Esophagus squamous epithelium (tissue), 5 donors: ENCODE data around the gene RAPGEF4. TPM values are rescaled to one million over a fixed set of nuclear protein-coding genes. Genes with fewer than 3 reads are reported as not detected.

Source experiments
- DNase-seq: peaks from one replicate; lab custom pipeline; 2025; lab: John Stamatoyannopoulos, UW
- H3K27ac ChIP-seq, 4 donors: fragments of 200-600 bp; sonication (generic); one replicate each; pipeline ENCODE4 v1.5.1; 2016 to 2019; ENCODE audit warnings: mild to moderate bottlenecking in 1 of 4
- H3K27me3 ChIP-seq, 4 donors: fragments of 200-600 bp; sonication (generic); 1 replicate in 3 of 4; 2 replicates in 1 of 4; pipeline versions ENCODE4 v1.5.1 to v1.6.0; 2017 to 2021; ENCODE audit warnings: antibody characterized with exemption in 1 of 4
- H3K36me3 ChIP-seq, 3 donors: fragments of 200-600 bp; sonication (generic); one replicate each; pipeline ENCODE4 v1.5.1; 2016 to 2019
- H3K4me1 ChIP-seq, 3 donors: fragments of 200-600 bp; sonication (generic); one replicate each; pipeline ENCODE4 v1.5.1; 2017 to 2019
- H3K4me3 ChIP-seq, 4 donors: fragments of 200-600 bp; sonication (generic); 1 replicate in 3 of 4; 2 replicates in 1 of 4; pipeline ENCODE4 v1.5.1; 2016 to 2019; ENCODE audit warnings: mild to moderate bottlenecking in 2 of 4, moderate library complexity in 1 of 4
- H3K9me3 ChIP-seq, 3 donors: fragments of 200-600 bp; sonication (generic); one replicate each; pipeline ENCODE4 v1.5.1; 2016 to 2019
- POLR2A ChIP-seq, 4 donors: fragments of 450-650 bp; IDR thresholded peaks; one replicate each; pipeline ENCODE4 v1.6.1; 2017; ENCODE audit warnings: antibody characterized with exemption in 4 of 4, mild to moderate bottlenecking in 4 of 4, moderate library complexity in 3 of 4
- WGBS, 2 donors: methylation state at CpG; one replicate each; pipeline ENCODE4 v1.1.5; 2018; 5-methylcytosine and 5-hydroxymethylcytosine counted together
- intact Hi-C: fragments of 100-400 bp; cut with DNase I; formaldehyde crosslinking; loops from one replicate; pipeline ENCODE4 v1.15.0; 2022
- total RNA-seq, 4 donors: library from RNA; depleted of rRNA; stranded (reverse); fragments of >200 nt; gene quantifications; one replicate each; pipeline ENCODE4 v1.1.0, GENCODE V29; 2016
- TF ChIP-seq, protein P1 (sequence below), 6 experiments: fragments of 450-650 bp in 4 of 6; fragments of 200-600 bp in 2 of 6; sonication (generic) in 2 of 6; IDR thresholded peaks; one replicate each; pipeline ENCODE4 v1.5.1; 2016 to 2019; ENCODE audit warnings: antibody characterized with exemption in 6 of 6, mild to moderate bottlenecking in 4 of 6, moderate library complexity in 4 of 6
- donor health status: DM: yes; HTN: yes; CAD: no.

Gene RAPGEF4
- total RNA-seq, 4 donors from 2014 or later, result 2.6 to 11.1 (median 2.9) TPM

GRCh38 chr2:172955587-172955986, 219.9 kb downstream of the RAPGEF4 start:
- H3K27ac ChIP-seq, result no peak overlapping the region
- no peak overlapping the region for H3K4me3 ChIP-seq
- H3K4me1 ChIP-seq, result peaks cover 0 to 24% (median 0%) of the 10 kb centered on the region in 3 donors
- DNase-seq, result no peak
- H3K9me3 ChIP-seq, result no peaks in the 10 kb centered on the region
- 71 to 86% methylated on average over 7 to 11 of the region's 11 CpGs for WGBS, 2 donors
- intact Hi-C loops, result no loop called here
- no peaks in the 10 kb centered on the region for H3K27me3 ChIP-seq
- no peaks in the 10 kb centered on the region for H3K36me3 ChIP-seq
- TF ChIP-seq, protein P1, sequence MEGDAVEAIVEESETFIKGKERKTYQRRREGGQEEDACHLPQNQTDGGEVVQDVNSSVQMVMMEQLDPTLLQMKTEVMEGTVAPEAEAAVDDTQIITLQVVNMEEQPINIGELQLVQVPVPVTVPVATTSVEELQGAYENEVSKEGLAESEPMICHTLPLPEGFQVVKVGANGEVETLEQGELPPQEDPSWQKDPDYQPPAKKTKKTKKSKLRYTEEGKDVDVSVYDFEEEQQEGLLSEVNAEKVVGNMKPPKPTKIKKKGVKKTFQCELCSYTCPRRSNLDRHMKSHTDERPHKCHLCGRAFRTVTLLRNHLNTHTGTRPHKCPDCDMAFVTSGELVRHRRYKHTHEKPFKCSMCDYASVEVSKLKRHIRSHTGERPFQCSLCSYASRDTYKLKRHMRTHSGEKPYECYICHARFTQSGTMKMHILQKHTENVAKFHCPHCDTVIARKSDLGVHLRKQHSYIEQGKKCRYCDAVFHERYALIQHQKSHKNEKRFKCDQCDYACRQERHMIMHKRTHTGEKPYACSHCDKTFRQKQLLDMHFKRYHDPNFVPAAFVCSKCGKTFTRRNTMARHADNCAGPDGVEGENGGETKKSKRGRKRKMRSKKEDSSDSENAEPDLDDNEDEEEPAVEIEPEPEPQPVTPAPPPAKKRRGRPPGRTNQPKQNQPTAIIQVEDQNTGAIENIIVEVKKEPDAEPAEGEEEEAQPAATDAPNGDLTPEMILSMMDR (IDR thresholded peaks at IDR 0.05), result no peak

DNA sequence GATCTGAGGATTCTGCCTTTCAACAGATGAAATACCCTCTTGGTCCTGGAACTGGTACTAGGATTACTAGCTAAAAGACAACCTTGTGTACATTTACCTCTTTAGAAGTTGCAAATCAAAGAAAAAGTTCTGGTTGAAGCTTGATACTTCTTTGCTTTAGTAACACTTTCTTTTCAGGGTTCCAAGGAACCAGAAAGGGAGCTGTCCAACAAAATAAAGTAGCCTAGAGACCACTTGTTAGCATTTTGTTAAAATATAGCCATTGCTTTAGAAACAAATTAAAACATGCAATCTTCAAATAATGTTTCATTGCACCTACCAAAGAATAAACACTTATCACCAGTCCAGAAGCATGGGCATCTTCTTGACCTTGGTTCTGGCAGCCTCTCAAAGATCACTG, 222.1 kb downstream of the RAPGEF4 start:
- intact Hi-C loops, result no loop called here
- no peak overlapping the region for H3K27ac ChIP-seq
- no peak for TF ChIP-seq POLR2A (IDR thresholded peaks at IDR 0.05)
- TF ChIP-seq, protein P1 (IDR thresholded peaks at IDR 0.05), result no peak
- no peaks in the 10 kb centered on the region for H3K27me3 ChIP-seq
- no peaks in the 10 kb centered on the region for H3K36me3 ChIP-seq
- no peaks in the 10 kb centered on the region for H3K9me3 ChIP-seq
- peaks cover 0 to 28% (median 0%) of the 10 kb centered on the region in 3 donors for H3K4me1 ChIP-seq
- no peak overlapping the region for H3K4me3 ChIP-seq
- no peak for DNase-seq

DNA sequence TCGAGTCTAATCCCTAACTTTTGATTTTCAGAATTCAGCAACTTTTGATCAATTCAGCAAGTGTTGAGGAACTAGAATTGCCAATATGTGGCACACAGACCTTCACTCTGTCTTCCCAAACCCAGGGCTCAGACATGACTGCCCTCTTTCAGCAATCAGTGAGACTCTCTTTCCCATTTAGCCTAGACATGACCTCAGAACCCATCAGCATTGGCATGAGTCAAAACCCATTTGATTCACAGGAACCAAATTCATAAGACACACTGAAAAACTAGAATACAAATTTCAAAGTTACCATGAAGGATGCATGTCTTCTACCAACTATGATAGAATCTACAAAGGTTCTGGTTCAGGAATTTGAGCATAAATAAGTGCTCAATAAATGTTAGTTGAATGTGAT, 226.4 kb downstream of the RAPGEF4 start:
- H3K36me3 ChIP-seq, result no peaks in the 10 kb centered on the region
- 79 to 89% methylated on average over 1 of the region's 1 CpG for WGBS, 2 donors
- intact Hi-C loops, result no loop called here

GRCh38 chr2:172962824-172963223, 227.2 kb downstream of the RAPGEF4 start:
- no peak for DNase-seq
- WGBS, 2 donors, result 30 to 42% methylated on average over 2 of the region's 2 CpGs
- Histone ChIP-seq H3K9me3 (no peaks in the 10 kb centered on the region), H3K36me3 (no peaks in the 10 kb centered on the region), H3K27ac (peak overlapping the region in 1 of 4 donors; percentile 12), H3K4me3 (no peak overlapping the region), H3K27me3 (no peaks in the 10 kb centered on the region), H3K4me1 (peaks cover 0 to 21% (median 7%) of the 10 kb centered on the region in 3 donors)
- TF ChIP-seq, protein P1 (IDR thresholded peaks at IDR 0.05), result no peak
- no peak for TF ChIP-seq POLR2A (IDR thresholded peaks at IDR 0.05)
- intact Hi-C loops, result no loop called here

More for the DNA sequence above, 226.4 kb downstream of the RAPGEF4 start:
- no peak overlapping the region for H3K4me3 ChIP-seq
- no peaks in the 10 kb centered on the region for H3K9me3 ChIP-seq
- no peaks in the 10 kb centered on the region for H3K27me3 ChIP-seq
- DNase-seq, result no peak
- TF ChIP-seq, protein P1 (IDR thresholded peaks at IDR 0.05), result no peak
- TF ChIP-seq POLR2A (IDR thresholded peaks at IDR 0.05), result no peak
- no peak overlapping the region for H3K27ac ChIP-seq
- H3K4me1 ChIP-seq, result peaks cover 0 to 15% (median 0%) of the 10 kb centered on the region in 3 donors

DNA sequence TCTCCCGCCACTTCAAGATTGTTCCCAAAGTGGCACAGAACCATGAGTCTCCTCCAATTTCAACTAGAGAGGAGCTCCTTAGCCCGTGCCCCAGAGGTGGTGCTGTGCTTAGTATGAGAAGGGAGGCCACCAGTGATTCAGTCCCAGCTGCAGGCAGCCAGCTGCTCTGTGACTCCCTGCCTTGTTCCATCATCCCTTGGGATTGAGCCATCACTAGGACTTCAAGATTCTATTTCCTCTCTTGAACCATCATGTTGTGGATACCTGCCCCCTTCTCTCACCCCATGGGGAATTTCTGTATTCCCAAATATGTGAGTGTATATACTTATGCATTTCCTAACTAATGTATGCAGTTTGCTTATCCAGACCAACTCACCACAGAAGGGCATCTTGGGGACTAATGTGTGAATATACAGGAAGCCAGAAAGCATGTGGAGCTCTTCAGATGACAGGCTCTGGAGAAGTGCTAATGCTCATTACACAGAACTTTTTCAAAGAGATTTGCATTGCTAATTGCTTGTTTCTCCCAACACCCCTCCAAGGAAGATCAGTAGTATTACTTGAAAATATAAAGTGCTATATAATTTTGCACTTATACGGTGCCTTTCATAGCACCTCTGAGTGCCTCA, 229.0 kb downstream of the RAPGEF4 start:
- H3K4me1 ChIP-seq, result peaks cover 0 to 39% (median 12%) of the 10 kb centered on the region in 3 donors
- H3K36me3 ChIP-seq, result no peaks in the 10 kb centered on the region
- no peak for DNase-seq
- H3K27me3 ChIP-seq, result no peaks in the 10 kb centered on the region
- no peaks in the 10 kb centered on the region for H3K9me3 ChIP-seq
- no peak overlapping the region for H3K27ac ChIP-seq
- intact Hi-C loops, result no loop called here
- H3K4me3 ChIP-seq, result no peak overlapping the region
- WGBS, 2 donors, result 74 to 88% methylated on average over 3 of the region's 3 CpGs
- TF ChIP-seq, protein P1 (IDR thresholded peaks at IDR 0.05), result no peak
- no peak for TF ChIP-seq POLR2A (IDR thresholded peaks at IDR 0.05)
